Kidney epithelial cell (primary cell): Measurements from ENCODE around the gene CDK5R1. TPM values are rescaled to one million over a fixed set of nuclear protein-coding genes. Genes with fewer than 3 reads are reported as not detected.

Source experiments
- DNase-seq: peaks from one replicate; pipeline ENCODE4 v3.0.0-alpha.2; 2010; ENCODE audit warnings: low read depth
- H3K27me3 ChIP-seq: 2 replicates; pipeline ENCODE4 v1.6.0; 2011; ENCODE audit warnings: low read length; ENCODE audit not compliant: control insufficient read depth, insufficient read depth
- H3K36me3 ChIP-seq: 2 replicates; pipeline ENCODE4 v1.5.1; 2011; ENCODE audit warnings: low read length; ENCODE audit not compliant: control insufficient read depth, insufficient read depth
- H3K4me3 ChIP-seq: 2 replicates; pipeline ENCODE4 v1.5.1; 2011; ENCODE audit warnings: low read depth, mild to moderate bottlenecking, control low read depth, low read length
- CTCF ChIP-seq: IDR thresholded peaks from 2 replicates; pipeline ENCODE4 v1.5.1; 2011; ENCODE audit warnings: mild to moderate bottlenecking, moderate library complexity, low read length, control low read depth, inconsistent platforms; ENCODE audit not compliant: insufficient read depth, poor library complexity, severe bottlenecking
- total RNA-seq: library from RNA; depleted of rRNA; stranded (reverse); fragments of >200 nt; gene quantifications from 2 replicates; pipeline ENCODE4 v1.2.3, GENCODE V29; 2015

CDK5R1 gene
- total RNA-seq, 1 donor from 2014 or later = 16.0 TPM

GRCh38 chr17:32516940-32517701 is 30.3 kb downstream of the CDK5R1 start:
- Histone ChIP-seq H3K36me3 (no peaks in the 10 kb centered on the region), H3K27me3 (no peaks in the 10 kb centered on the region), H3K4me3 (no peak overlapping the region)
- DNase-seq = no peak
- no peak for TF ChIP-seq CTCF

GRCh38 chr17:32517982-32518381 is 31.2 kb downstream of the CDK5R1 start:
- no peaks in the 10 kb centered on the region for H3K36me3 ChIP-seq
- no peaks in the 10 kb centered on the region for H3K27me3 ChIP-seq
- DNase-seq = no peak
- TF ChIP-seq CTCF = no peak
- no peak overlapping the region for H3K4me3 ChIP-seq

GRCh38 chr17:32518646-32519227 is 31.9 kb downstream of the CDK5R1 start:
- Histone ChIP-seq H3K27me3 (no peaks in the 10 kb centered on the region), H3K36me3 (no peaks in the 10 kb centered on the region), H3K4me3 (peak overlapping the region; percentile 50)
- no peak for DNase-seq
- TF ChIP-seq CTCF = no peak

GRCh38 chr17:32519228-32520103 is 32.7 kb downstream of the CDK5R1 start:
- no peak for TF ChIP-seq CTCF
- Histone ChIP-seq H3K27me3 (no peaks in the 10 kb centered on the region), H3K4me3 (peak overlapping the region; percentile 50), H3K36me3 (no peaks in the 10 kb centered on the region)
- no peak for DNase-seq

GRCh38 chr17:32520104-32520701 is 33.4 kb downstream of the CDK5R1 start:
- Histone ChIP-seq H3K36me3 (no peaks in the 10 kb centered on the region), H3K4me3 (no peak overlapping the region), H3K27me3 (no peaks in the 10 kb centered on the region)
- DNase-seq = no peak
- no peak for TF ChIP-seq CTCF
